ENCODE measurements around the gene BACH1. TPM values are rescaled to one million over a fixed set of nuclear protein-coding genes. Genes with fewer than 3 reads are reported as not detected.

The BACH1 gene
- total RNA-seq, 1 donor: 189 TPM

GRCh38 chr21:29305068-29305467 is 6.3 kb downstream of the BACH1 start:
- Histone ChIP-seq H3K4me3 (ENCODE audit: insufficient read depth, low read length) (peak overlapping the region; percentile 43), H3K9me3 (ENCODE audit: low read depth, low read length) (no peaks in the 10 kb centered on the region)

GRCh38 chr21:29305561-29305960 is 6.8 kb downstream of the BACH1 start:
- H3K9me3 ChIP-seq (ENCODE audit: low read depth, low read length): no peaks in the 10 kb centered on the region
- H4K20me1 ChIP-seq (ENCODE audit: insufficient read depth, low read length): peaks cover 76% of the 10 kb centered on the region
- peaks cover 99% of the 10 kb centered on the region for H3K79me2 ChIP-seq (ENCODE audit: insufficient read depth, low read length)
- peak overlapping the region; percentile 93 for H3K4me2 ChIP-seq (ENCODE audit: insufficient read depth, low read length)
- H2AFZ ChIP-seq (ENCODE audit: low read length): no peak overlapping the region
- DNase-seq (ENCODE audit: insufficient read length, low spot score, missing footprints): no peak
- H3K36me3 ChIP-seq (ENCODE audit: insufficient read depth, low read length): peaks cover 22% of the 10 kb centered on the region
- peak overlapping the region; percentile 43 for H3K4me3 ChIP-seq (ENCODE audit: insufficient read depth, low read length)
- peaks cover 71% of the 10 kb centered on the region for H3K4me1 ChIP-seq (ENCODE audit: insufficient read depth, low read length)
- H3K27me3 ChIP-seq (ENCODE audit: insufficient read depth, low read length): no peaks in the 10 kb centered on the region
- H3K27ac ChIP-seq (ENCODE audit: low read depth, low read length): peak overlapping the region; percentile 61
- TF ChIP-seq CTCF (IDR thresholded peaks at IDR 0.05; ENCODE audit: extremely low read depth, low read depth, low read length): no peak

More at GRCh38 chr21:29305068-29305467, 6.3 kb downstream of the BACH1 start:
- Histone ChIP-seq H3K4me1 (ENCODE audit: insufficient read depth, low read length) (peaks cover 72% of the 10 kb centered on the region), H3K27ac (ENCODE audit: low read depth, low read length) (peak overlapping the region; percentile 61), H3K79me2 (ENCODE audit: insufficient read depth, low read length) (peaks cover 99% of the 10 kb centered on the region), H3K4me2 (ENCODE audit: insufficient read depth, low read length) (peak overlapping the region; percentile 93), H3K27me3 (ENCODE audit: insufficient read depth, low read length) (no peaks in the 10 kb centered on the region), H3K36me3 (ENCODE audit: insufficient read depth, low read length) (peaks cover 19% of the 10 kb centered on the region), H2AFZ (ENCODE audit: low read length) (no peak overlapping the region), H4K20me1 (ENCODE audit: insufficient read depth, low read length) (peaks cover 73% of the 10 kb centered on the region)
- no peak for DNase-seq (ENCODE audit: insufficient read length, low spot score, missing footprints)
- TF ChIP-seq CTCF (IDR thresholded peaks at IDR 0.05; ENCODE audit: extremely low read depth, low read depth, low read length): no peak

GRCh38 chr21:29306920-29307319 is 8.2 kb downstream of the BACH1 start:
- peaks cover 99% of the 10 kb centered on the region for H3K79me2 ChIP-seq (ENCODE audit: insufficient read depth, low read length)
- no peaks in the 10 kb centered on the region for H3K9me3 ChIP-seq (ENCODE audit: low read depth, low read length)
- H3K4me2 ChIP-seq (ENCODE audit: insufficient read depth, low read length): peak overlapping the region; percentile 93
- peaks cover 60% of the 10 kb centered on the region for H3K4me1 ChIP-seq (ENCODE audit: insufficient read depth, low read length)
- H3K27me3 ChIP-seq (ENCODE audit: insufficient read depth, low read length): no peaks in the 10 kb centered on the region
- peaks cover 28% of the 10 kb centered on the region for H3K36me3 ChIP-seq (ENCODE audit: insufficient read depth, low read length)
- peak overlapping the region; percentile 51 for H3K27ac ChIP-seq (ENCODE audit: low read depth, low read length)
- H3K4me3 ChIP-seq (ENCODE audit: insufficient read depth, low read length): peak overlapping the region; percentile 34
- H4K20me1 ChIP-seq (ENCODE audit: insufficient read depth, low read length): peaks cover 73% of the 10 kb centered on the region
- TF ChIP-seq CTCF (IDR thresholded peaks at IDR 0.05; ENCODE audit: extremely low read depth, low read depth, low read length): no peak
- H2AFZ ChIP-seq (ENCODE audit: low read length): no peak overlapping the region
- DNase-seq (ENCODE audit: insufficient read length, low spot score, missing footprints): no peak

GRCh38 chr21:29307718-29308455 is 9.2 kb downstream of the BACH1 start:
- Histone ChIP-seq H3K9me3 (ENCODE audit: low read depth, low read length) (no peaks in the 10 kb centered on the region), H4K20me1 (ENCODE audit: insufficient read depth, low read length) (peaks cover 71% of the 10 kb centered on the region), H3K4me2 (ENCODE audit: insufficient read depth, low read length) (peak overlapping the region; percentile 93), H3K79me2 (ENCODE audit: insufficient read depth, low read length) (peaks cover 99% of the 10 kb centered on the region), H3K4me1 (ENCODE audit: insufficient read depth, low read length) (peaks cover 55% of the 10 kb centered on the region), H3K27me3 (ENCODE audit: insufficient read depth, low read length) (no peaks in the 10 kb centered on the region), H3K36me3 (ENCODE audit: insufficient read depth, low read length) (peaks cover 37% of the 10 kb centered on the region), H3K4me3 (ENCODE audit: insufficient read depth, low read length) (no peak overlapping the region), H2AFZ (ENCODE audit: low read length) (no peak overlapping the region), H3K27ac (ENCODE audit: low read depth, low read length) (peak overlapping the region; percentile 51)
- TF ChIP-seq CTCF (IDR thresholded peaks at IDR 0.05; ENCODE audit: extremely low read depth, low read depth, low read length): no peak
- peak; percentile 38 for DNase-seq (ENCODE audit: insufficient read length, low spot score, missing footprints)
